ENCODE data around the gene ARSB. TPM values are rescaled to one million over a fixed set of nuclear protein-coding genes. Genes with fewer than 3 reads are reported as not detected.

ARSB gene
- total RNA-seq, 1 donor: 26.3 TPM

DNA sequence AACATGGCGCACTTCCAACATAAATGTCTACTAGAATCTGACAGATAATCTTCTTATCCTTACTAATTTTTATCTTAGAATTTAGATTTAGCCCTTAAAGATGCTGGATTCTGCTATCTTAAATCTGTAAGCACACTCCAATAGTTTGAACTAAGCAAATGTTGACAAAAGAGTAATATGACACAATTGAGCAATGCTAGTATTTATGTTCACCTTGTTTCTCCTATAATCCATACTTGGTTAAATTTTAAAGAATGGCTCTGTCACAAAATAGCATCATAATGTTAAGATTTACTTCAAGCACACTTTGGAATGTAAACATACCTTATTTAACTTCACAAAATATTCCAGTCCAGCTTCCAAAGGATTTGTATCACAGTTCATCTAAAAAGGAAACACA is 38.8 kb upstream of the ARSB start:
- H3K4me3 ChIP-seq (ENCODE audit: low read depth, low read length): no peak overlapping the region
- TF ChIP-seq CTCF (IDR thresholded peaks at IDR 0.05; ENCODE audit: insufficient read depth, low read depth, low read length): no peak
- no peak for DNase-seq (ENCODE audit: low read depth)

GRCh38 chr5:79023348-79023747 is 38.2 kb upstream of the ARSB start:
- DNase-seq (ENCODE audit: low read depth): no peak
- H3K4me3 ChIP-seq (ENCODE audit: low read depth, low read length): no peak overlapping the region
- TF ChIP-seq CTCF (IDR thresholded peaks at IDR 0.05; ENCODE audit: insufficient read depth, low read depth, low read length): no peak

- no peak for DNase-seq (ENCODE audit: low read depth)
- no peak for TF ChIP-seq CTCF (IDR thresholded peaks at IDR 0.05; ENCODE audit: insufficient read depth, low read depth, low read length)
Observed at GRCh38 chr5:79022771-79023170, 37.7 kb upstream of the ARSB start.

GRCh38 chr5:79021753-79022152 is 36.6 kb upstream of the ARSB start:
- no peak overlapping the region for H3K4me3 ChIP-seq (ENCODE audit: low read depth, low read length)
- DNase-seq (ENCODE audit: low read depth): no peak
- no peak for TF ChIP-seq CTCF (IDR thresholded peaks at IDR 0.05; ENCODE audit: insufficient read depth, low read depth, low read length)

More at GRCh38 chr5:79022771-79023170, 37.7 kb upstream of the ARSB start:
- no peak overlapping the region for H3K4me3 ChIP-seq (ENCODE audit: low read depth, low read length)

DNA sequence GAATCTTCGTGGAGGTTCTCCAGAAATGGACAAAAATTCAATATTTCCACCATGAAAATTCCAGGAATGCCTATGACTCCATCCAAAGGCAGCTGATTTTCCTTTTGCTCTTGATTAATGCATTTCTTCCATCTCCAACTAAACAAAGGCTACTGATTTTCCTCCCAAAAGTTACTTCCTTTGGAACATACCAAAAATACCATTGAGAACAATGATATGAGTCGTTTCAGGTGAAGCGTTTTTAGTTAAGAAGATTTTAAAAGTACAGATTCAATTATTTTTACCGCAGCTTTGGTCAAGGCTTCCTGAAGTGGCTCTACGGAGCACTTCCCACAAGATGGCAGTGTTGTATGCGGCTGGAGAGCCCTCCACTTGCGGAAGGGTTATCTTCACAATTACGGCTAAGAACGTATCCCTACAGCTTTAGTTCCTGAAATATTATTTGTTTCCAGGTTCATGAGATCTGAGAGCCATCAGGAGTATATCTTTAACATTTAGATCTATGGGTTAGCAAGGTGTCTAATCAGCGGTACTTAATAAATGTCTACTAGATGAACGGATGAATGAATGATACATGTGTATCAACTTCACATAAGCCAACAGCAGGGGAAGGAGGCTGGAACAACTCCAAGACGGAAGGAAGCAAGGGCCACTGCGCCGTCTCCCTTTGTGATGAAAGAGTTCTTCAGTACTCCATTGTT is 35.9 kb upstream of the ARSB start:
- peak; percentile 61 for DNase-seq (ENCODE audit: low read depth)
- H3K4me3 ChIP-seq (ENCODE audit: low read depth, low read length): peak overlapping the region; percentile 26
- TF ChIP-seq CTCF (IDR thresholded peaks at IDR 0.05; ENCODE audit: insufficient read depth, low read depth, low read length): peak; percentile 78

GRCh38 chr5:79014631-79015030 is 29.5 kb upstream of the ARSB start:
- H3K4me3 ChIP-seq (ENCODE audit: low read depth, low read length): no peak overlapping the region
- DNase-seq (ENCODE audit: low read depth): no peak
- TF ChIP-seq CTCF (IDR thresholded peaks at IDR 0.05; ENCODE audit: insufficient read depth, low read depth, low read length): no peak

- TF ChIP-seq CTCF (IDR thresholded peaks at IDR 0.05; ENCODE audit: insufficient read depth, low read depth, low read length): no peak
- DNase-seq (ENCODE audit: low read depth): no peak
- no peak overlapping the region for H3K4me3 ChIP-seq (ENCODE audit: low read depth, low read length)
Observed at GRCh38 chr5:79011869-79012268, 26.8 kb upstream of the ARSB start.

All from fibroblast of villous mesenchyme (primary cell).